ENCODE data around the gene AMBN.

The AMBN gene

DNA sequence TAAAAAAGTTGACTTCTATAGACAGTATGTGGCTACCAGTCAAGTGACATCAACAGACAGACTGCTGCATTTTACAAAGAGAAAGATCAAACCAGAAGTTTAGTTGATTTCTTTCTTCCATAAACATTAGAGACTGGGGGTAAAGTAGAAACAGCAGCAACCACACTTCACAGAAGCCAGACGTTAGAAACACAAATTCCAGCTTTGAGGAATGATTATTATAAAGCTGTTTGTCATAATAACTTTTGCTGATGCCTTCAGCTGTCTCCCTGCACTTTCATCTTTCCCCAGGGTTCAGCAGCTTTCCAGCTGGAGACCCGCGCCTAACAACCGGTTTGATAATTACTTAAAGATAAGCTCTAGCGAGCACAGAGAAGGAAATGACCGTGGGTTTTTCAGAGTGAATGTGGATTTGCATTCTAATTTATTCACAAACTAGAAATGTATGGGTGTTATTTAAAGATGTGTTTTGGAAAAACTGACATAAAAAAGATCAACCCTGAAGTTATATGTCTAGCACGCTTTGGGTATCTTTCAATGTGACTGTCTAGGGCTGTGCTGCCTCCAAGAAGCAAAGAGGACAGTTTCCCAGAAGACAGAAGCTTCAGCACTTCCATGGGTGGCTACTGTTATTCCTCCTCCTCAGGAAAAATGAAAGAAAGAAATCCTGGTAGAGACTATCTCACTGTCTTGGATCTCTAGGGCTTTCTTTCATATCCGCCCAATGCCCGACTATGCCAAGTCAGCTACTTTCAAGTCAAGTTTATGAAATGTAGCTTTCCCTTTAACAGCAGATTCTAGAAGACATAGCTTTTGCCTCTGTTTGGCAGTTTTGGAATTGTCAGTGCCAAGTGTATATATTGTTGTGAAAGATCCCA is 21.5 kb downstream of the AMBN start:
- Histone ChIP-seq H3K27me3 (replicated peaks) (no peaks in the 10 kb centered on the region), H3K36me3 (replicated peaks) (no peaks in the 10 kb centered on the region), H3K27ac (no peak overlapping the region), H3K4me3 (ENCODE audit: low read depth, low read length) (no peak overlapping the region)
- TF ChIP-seq, protein P1, sequence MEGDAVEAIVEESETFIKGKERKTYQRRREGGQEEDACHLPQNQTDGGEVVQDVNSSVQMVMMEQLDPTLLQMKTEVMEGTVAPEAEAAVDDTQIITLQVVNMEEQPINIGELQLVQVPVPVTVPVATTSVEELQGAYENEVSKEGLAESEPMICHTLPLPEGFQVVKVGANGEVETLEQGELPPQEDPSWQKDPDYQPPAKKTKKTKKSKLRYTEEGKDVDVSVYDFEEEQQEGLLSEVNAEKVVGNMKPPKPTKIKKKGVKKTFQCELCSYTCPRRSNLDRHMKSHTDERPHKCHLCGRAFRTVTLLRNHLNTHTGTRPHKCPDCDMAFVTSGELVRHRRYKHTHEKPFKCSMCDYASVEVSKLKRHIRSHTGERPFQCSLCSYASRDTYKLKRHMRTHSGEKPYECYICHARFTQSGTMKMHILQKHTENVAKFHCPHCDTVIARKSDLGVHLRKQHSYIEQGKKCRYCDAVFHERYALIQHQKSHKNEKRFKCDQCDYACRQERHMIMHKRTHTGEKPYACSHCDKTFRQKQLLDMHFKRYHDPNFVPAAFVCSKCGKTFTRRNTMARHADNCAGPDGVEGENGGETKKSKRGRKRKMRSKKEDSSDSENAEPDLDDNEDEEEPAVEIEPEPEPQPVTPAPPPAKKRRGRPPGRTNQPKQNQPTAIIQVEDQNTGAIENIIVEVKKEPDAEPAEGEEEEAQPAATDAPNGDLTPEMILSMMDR (IDR thresholded peaks at IDR 0.05; ENCODE audit: low read depth, low read length, missing control alignments) = no peak
- DNase-seq = no peak
- in situ Hi-C loops (cut with HindIII; ENCODE audit: low pct_ligation_motif_present, low sequenced_read_pairs) = no loop called here

DNA sequence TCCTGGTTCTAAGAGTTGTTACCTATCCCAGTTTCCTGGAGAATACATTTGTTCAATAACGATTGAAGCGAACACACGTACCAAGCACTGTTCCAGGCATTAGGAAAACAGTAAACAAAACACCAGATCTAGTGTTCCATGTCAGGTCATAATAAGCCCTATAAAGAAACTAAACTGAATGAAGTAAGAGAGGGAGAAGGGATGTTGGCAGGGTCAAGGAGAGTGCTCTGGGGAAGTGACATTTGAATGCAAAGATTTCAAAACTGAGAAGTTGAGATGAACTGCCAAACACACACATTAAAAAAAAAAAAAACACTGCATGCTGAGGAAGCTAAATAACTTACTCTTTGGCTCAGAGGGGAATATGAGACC is 22.1 kb downstream of the AMBN start:
- in situ Hi-C loops (cut with HindIII; ENCODE audit: low pct_ligation_motif_present, low sequenced_read_pairs) = no loop called here
- TF ChIP-seq, protein P1 (IDR thresholded peaks at IDR 0.05; ENCODE audit: low read depth, low read length, missing control alignments) = no peak
- no peak for DNase-seq
- Histone ChIP-seq H3K27ac (no peak overlapping the region), H3K36me3 (replicated peaks) (no peaks in the 10 kb centered on the region), H3K27me3 (replicated peaks) (no peaks in the 10 kb centered on the region), H3K4me3 (ENCODE audit: low read depth, low read length) (no peak overlapping the region)

DNA sequence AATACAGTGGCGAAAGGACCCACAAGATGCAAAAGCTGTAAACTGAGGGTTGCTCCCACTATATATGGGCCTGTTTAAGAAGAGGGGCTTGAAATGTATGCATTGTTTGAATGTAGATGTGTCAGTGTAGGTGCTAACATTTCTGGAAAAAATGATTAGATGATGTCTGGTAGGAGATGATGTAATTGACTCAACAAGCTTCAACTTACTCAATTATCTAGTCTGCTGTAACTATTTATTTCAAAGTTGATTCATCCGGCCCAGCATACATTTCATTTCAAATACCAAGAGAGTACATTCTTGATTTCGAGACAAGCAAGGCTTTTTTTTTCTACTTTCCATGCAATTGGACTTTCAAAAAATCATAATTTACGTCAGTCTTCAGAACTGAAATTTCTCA is 27.2 kb downstream of the AMBN start:
- TF ChIP-seq, protein P1 (IDR thresholded peaks at IDR 0.05; ENCODE audit: low read depth, low read length, missing control alignments) = no peak
- Histone ChIP-seq H3K4me3 (ENCODE audit: low read depth, low read length) (no peak overlapping the region), H3K27ac (no peak overlapping the region), H3K36me3 (replicated peaks) (no peaks in the 10 kb centered on the region), H3K27me3 (replicated peaks) (no peaks in the 10 kb centered on the region)
- in situ Hi-C loops (cut with HindIII; ENCODE audit: low pct_ligation_motif_present, low sequenced_read_pairs) = no loop called here
- DNase-seq = no peak

DNA sequence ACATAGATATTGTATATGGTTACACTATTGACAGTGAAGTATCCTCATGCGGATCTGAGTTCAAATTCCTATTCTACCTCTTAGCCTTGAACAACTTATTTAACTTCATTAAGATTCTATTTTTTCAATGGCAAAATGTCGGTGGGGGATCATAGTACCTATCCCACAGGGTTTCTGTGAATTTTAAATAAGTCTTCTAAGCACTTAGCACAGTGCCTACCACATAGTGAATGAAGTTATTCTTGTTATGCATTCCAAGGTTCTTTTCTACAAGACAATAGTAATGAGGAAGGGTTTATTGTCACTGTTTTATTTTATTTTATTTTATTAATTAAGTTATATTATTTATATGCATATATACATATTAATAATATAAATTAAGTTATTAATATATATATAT is 27.7 kb downstream of the AMBN start:
- Histone ChIP-seq H3K27me3 (replicated peaks) (no peaks in the 10 kb centered on the region), H3K4me3 (ENCODE audit: low read depth, low read length) (no peak overlapping the region), H3K36me3 (replicated peaks) (no peaks in the 10 kb centered on the region), H3K27ac (no peak overlapping the region)
- DNase-seq = no peak
- TF ChIP-seq, protein P1 (IDR thresholded peaks at IDR 0.05; ENCODE audit: low read depth, low read length, missing control alignments) = no peak
- in situ Hi-C loops (cut with HindIII; ENCODE audit: low pct_ligation_motif_present, low sequenced_read_pairs) = no loop called here

DNA sequence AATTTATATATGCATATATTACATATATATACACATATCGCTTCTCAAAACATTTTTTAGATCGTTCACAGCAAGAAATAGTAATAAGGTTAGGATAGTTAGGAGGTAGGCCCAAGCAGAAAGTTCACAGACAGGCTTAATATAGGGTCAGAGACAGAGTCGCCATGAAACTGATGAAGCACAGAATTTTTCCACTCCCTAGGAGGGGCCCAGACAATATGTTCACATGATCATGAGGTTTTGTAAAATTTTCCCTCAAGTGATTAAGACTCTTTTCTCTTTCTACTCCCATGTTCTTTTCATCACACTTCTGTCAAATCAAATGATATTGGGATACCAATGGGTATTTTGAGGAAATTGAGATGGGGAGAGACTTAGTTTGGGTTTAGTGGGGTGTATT is 31.3 kb downstream of the AMBN start:
- TF ChIP-seq, protein P1 (IDR thresholded peaks at IDR 0.05; ENCODE audit: low read depth, low read length, missing control alignments) = no peak
- no peak overlapping the region for H3K4me3 ChIP-seq (ENCODE audit: low read depth, low read length)
- no peaks in the 10 kb centered on the region for H3K27me3 ChIP-seq (replicated peaks)
- H3K27ac ChIP-seq = no peak overlapping the region
- no peaks in the 10 kb centered on the region for H3K36me3 ChIP-seq (replicated peaks)
- no peak for DNase-seq
- in situ Hi-C loops (cut with HindIII; ENCODE audit: low pct_ligation_motif_present, low sequenced_read_pairs) = no loop called here
